Progenitor cell of endocrine pancreas (in vitro differentiated cells): ENCODE measurements around the gene TTLL11. TPM values are rescaled to one million over a fixed set of nuclear protein-coding genes. Genes with fewer than 3 reads are reported as not detected.

Experiments
- DNase-seq: peaks from one replicate; pipeline ENCODE4 v3.0.0; 2021; ENCODE audit warnings: low spot score; ENCODE audit not compliant: unreplicated experiment
- H3K27ac Mint-ChIP-seq: 2 replicates; pipeline ENCODE4 v1.8.0; 2021; ENCODE audit warnings: mild to moderate bottlenecking, moderate library complexity, mixed read lengths
- H3K27me3 Mint-ChIP-seq: 2 replicates; pipeline ENCODE4 v1.8.0; 2021; ENCODE audit warnings: mixed read lengths
- H3K36me3 Mint-ChIP-seq: 2 replicates; pipeline ENCODE4 v1.8.0; 2022; ENCODE audit warnings: mixed read lengths; ENCODE audit not compliant: insufficient read depth
- H3K4me1 Mint-ChIP-seq: 2 replicates; pipeline ENCODE4 v1.8.0; 2021; ENCODE audit warnings: low read depth, mixed read lengths
- H3K4me3 Mint-ChIP-seq: 2 replicates; pipeline ENCODE4 v1.8.0; 2021; ENCODE audit warnings: low read depth, mild to moderate bottlenecking, moderate library complexity, mixed read lengths
- H3K9me3 Mint-ChIP-seq: 2 replicates; pipeline ENCODE4 v1.8.0; 2021; ENCODE audit warnings: low read depth, mixed read lengths
- CTCF ChIP-seq: fragments of 200-600 bp; sonication (generic); IDR thresholded peaks from one replicate; pipeline ENCODE4 v1.5.0; 2021; ENCODE audit warnings: antibody characterized with exemption, mild to moderate bottlenecking; ENCODE audit not compliant: unreplicated experiment
- total RNA-seq: library from RNA; stranded (reverse); gene quantifications from 2 replicates; pipeline ENCODE4 v1.2.1, GENCODE V29; 2021

TTLL11 gene
- total RNA-seq, 1 donor from 2014 or later: 5.3 TPM

GRCh38 chr9:122122903-122123632, 30.0 kb upstream of the TTLL11 start:
- Mint-ChIP-seq H3K9me3 (no peaks in the 10 kb centered on the region), H3K4me3 (no peak overlapping the region), H3K4me1 (peaks cover 9% of the 10 kb centered on the region), H3K27me3 (peaks cover 46% of the 10 kb centered on the region), H3K36me3 (no peaks in the 10 kb centered on the region), H3K27ac (no peak overlapping the region)
- peak; percentile 95 for TF ChIP-seq CTCF
- DNase-seq: peak; percentile 69

GRCh38 chr9:122122468-122122867, 29.4 kb upstream of the TTLL11 start:
- DNase-seq: no peak
- H3K27me3 Mint-ChIP-seq: peaks cover 41% of the 10 kb centered on the region
- H3K4me1 Mint-ChIP-seq: peaks cover 9% of the 10 kb centered on the region
- no peaks in the 10 kb centered on the region for H3K36me3 Mint-ChIP-seq
- no peak for TF ChIP-seq CTCF
- H3K27ac Mint-ChIP-seq: no peak overlapping the region
- H3K9me3 Mint-ChIP-seq: no peaks in the 10 kb centered on the region
- no peak overlapping the region for H3K4me3 Mint-ChIP-seq

- Mint-ChIP-seq H3K4me3 (no peak overlapping the region), H3K27ac (no peak overlapping the region), H3K9me3 (no peaks in the 10 kb centered on the region), H3K27me3 (peaks cover 37% of the 10 kb centered on the region), H3K36me3 (no peaks in the 10 kb centered on the region), H3K4me1 (peaks cover 9% of the 10 kb centered on the region)
- TF ChIP-seq CTCF: no peak
- no peak for DNase-seq
Observed at GRCh38 chr9:122121931-122122330, 28.8 kb upstream of the TTLL11 start.

GRCh38 chr9:122121391-122121790, 28.3 kb upstream of the TTLL11 start:
- peaks cover 6% of the 10 kb centered on the region for H3K4me1 Mint-ChIP-seq
- H3K27ac Mint-ChIP-seq: no peak overlapping the region
- no peak for TF ChIP-seq CTCF
- no peak for DNase-seq
- H3K4me3 Mint-ChIP-seq: no peak overlapping the region
- H3K9me3 Mint-ChIP-seq: no peaks in the 10 kb centered on the region
- H3K36me3 Mint-ChIP-seq: no peaks in the 10 kb centered on the region
- H3K27me3 Mint-ChIP-seq: peaks cover 33% of the 10 kb centered on the region

GRCh38 chr9:122120316-122121071, 27.4 kb upstream of the TTLL11 start:
- Mint-ChIP-seq H3K4me3 (no peak overlapping the region), H3K4me1 (peaks cover 2% of the 10 kb centered on the region), H3K9me3 (no peaks in the 10 kb centered on the region), H3K27ac (no peak overlapping the region), H3K27me3 (peaks cover 31% of the 10 kb centered on the region), H3K36me3 (no peaks in the 10 kb centered on the region)
- DNase-seq: no peak
- TF ChIP-seq CTCF: no peak
